GM12878 (cell line): Measurements from ENCODE around the gene UBALD2.

Source experiments
- BCL11A ChIP-seq: IDR thresholded peaks from 2 replicates; pipeline ENCODE4 v1.6.1; 2011; ENCODE audit warnings: low read depth, low read length
- BHLHE40 ChIP-seq, 2 experiments: fragments of 450-650 bp in 1 of 2; IDR thresholded peaks; 2 replicates each; pipeline ENCODE4 v1.6.1; 2011 to 2017; ENCODE audit warnings: low read depth in 2 of 2, borderline replicate concordance in 1 of 2, improper control_type of control experiment in 1 of 2, low read length in 1 of 2, mild to moderate bottlenecking in 1 of 2
- BRCA1 ChIP-seq: IDR thresholded peaks from 2 replicates; pipeline ENCODE4 v1.6.1; 2011; ENCODE audit warnings: low read depth, low read length, improper control_type of control experiment
- GABPA ChIP-seq: IDR thresholded peaks from 2 replicates; pipeline ENCODE4 v1.6.1; 2014; ENCODE audit warnings: antibody characterized with exemption, low read depth, mild to moderate bottlenecking, inconsistent platforms
- MYC ChIP-seq: IDR thresholded peaks from 2 replicates; pipeline ENCODE4 v1.6.1; 2011; ENCODE audit warnings: mild to moderate bottlenecking, low read length, moderate library complexity, inconsistent platforms; ENCODE audit not compliant: insufficient read depth, insufficient replicate concordance, insufficient read length, severe bottlenecking
- POLR2AphosphoS5 ChIP-seq: IDR thresholded peaks from 2 replicates; pipeline ENCODE4 v1.6.1; 2011; ENCODE audit warnings: mild to moderate bottlenecking, low read length, inconsistent platforms
- RAD21 ChIP-seq: IDR thresholded peaks from 2 replicates; pipeline ENCODE4 v1.6.1; 2011; ENCODE audit warnings: mild to moderate bottlenecking, low read depth, low read length, moderate library complexity; ENCODE audit not compliant: insufficient read depth
- SUZ12 ChIP-seq: fragments of 200-600 bp; sonication (generic); IDR thresholded peaks from one replicate; pipeline ENCODE4 v1.6.1; 2018; ENCODE audit warnings: antibody characterized with exemption, mild to moderate bottlenecking; ENCODE audit not compliant: unreplicated experiment
- TAF1 ChIP-seq: IDR thresholded peaks from 2 replicates; pipeline ENCODE4 v1.6.1; 2011; ENCODE audit warnings: mild to moderate bottlenecking, low read depth, low read length, borderline replicate concordance
- ZNF217 ChIP-seq: fragments of 450-650 bp; IDR thresholded peaks from 2 replicates; pipeline ENCODE4 v1.6.1; 2017; ENCODE audit warnings: antibody characterized with exemption, mild to moderate bottlenecking
- ZZZ3 ChIP-seq: IDR thresholded peaks from 2 replicates; pipeline ENCODE4 v1.6.1; 2011; ENCODE audit warnings: low read depth; ENCODE audit not compliant: control insufficient read depth, insufficient read length
- TF ChIP-seq, protein P1 (sequence below), 3 experiments: IDR thresholded peaks in 2 of 3; conservative IDR thresholded peaks in 1 of 3; 2 replicates each; pipeline ENCODE4 v1.5.1; 2011; ENCODE audit warnings: low read depth in 3 of 3, low read length in 3 of 3, mild to moderate bottlenecking in 3 of 3, control low read depth in 2 of 3, moderate library complexity in 2 of 3, inconsistent platforms in 1 of 3, mixed read lengths in 1 of 3; ENCODE audit not compliant: control insufficient read depth in 2 of 3, insufficient read depth in 1 of 3; ENCODE audit errors: extremely low read depth in 1 of 3

DNA sequence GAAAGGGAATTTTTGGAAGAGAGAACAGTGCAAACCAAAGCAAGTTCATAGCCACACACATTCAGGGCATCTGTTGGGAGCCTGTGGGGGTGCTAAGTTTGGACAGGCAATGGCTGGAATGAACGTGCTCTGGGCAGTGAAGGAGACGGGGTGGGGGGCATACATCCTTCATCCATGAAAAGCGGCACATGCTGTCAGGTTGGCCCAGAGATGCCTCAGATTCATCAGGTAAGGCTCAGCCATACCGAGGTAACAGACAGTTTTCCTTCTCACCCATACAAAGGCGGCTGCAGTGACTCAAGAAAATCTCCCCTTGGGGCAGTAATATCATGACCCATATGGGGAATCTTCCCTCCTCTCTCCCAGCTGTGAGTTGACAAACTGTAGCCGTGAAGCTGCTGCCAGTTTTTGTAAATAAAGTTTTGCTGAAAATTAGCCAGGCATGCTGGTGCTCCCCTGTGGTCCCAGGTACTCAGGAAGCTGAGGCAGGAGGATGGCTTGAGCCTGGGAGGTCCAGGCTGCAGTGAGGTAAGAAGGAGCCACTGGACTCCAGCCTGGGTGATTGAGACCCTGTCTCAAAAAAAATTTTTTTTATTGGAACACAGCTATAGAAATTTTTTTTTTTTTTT, 9.2 kb upstream of the UBALD2 start:
- TF ChIP-seq MYC (no peak), BHLHE40 (IDR thresholded peaks at IDR 0.05; ENCODE audit: borderline replicate concordance in 1 of 2, low read depth in 2 of 2, low read length in 1 of 2) (no peak), POLR2AphosphoS5 (no peak), ZNF217 (no peak), GABPA (no peak), TAF1 (no peak), BCL11A (no peak), BRCA1 (no peak), SUZ12 (no peak), ZZZ3 (no peak), RAD21 (no peak)
- TF ChIP-seq, protein P1, sequence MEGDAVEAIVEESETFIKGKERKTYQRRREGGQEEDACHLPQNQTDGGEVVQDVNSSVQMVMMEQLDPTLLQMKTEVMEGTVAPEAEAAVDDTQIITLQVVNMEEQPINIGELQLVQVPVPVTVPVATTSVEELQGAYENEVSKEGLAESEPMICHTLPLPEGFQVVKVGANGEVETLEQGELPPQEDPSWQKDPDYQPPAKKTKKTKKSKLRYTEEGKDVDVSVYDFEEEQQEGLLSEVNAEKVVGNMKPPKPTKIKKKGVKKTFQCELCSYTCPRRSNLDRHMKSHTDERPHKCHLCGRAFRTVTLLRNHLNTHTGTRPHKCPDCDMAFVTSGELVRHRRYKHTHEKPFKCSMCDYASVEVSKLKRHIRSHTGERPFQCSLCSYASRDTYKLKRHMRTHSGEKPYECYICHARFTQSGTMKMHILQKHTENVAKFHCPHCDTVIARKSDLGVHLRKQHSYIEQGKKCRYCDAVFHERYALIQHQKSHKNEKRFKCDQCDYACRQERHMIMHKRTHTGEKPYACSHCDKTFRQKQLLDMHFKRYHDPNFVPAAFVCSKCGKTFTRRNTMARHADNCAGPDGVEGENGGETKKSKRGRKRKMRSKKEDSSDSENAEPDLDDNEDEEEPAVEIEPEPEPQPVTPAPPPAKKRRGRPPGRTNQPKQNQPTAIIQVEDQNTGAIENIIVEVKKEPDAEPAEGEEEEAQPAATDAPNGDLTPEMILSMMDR (IDR thresholded peaks at IDR 0.05 in 2 of 3, conservative IDR thresholded peaks at IDR 0.05 in 1 of 3; ENCODE audit: control insufficient read depth in 2 of 3, extremely low read depth in 1 of 3, insufficient read depth in 1 of 3, low read depth in 3 of 3, low read length in 3 of 3): no peak
